ENCODE data around the gene MOBP.

GRCh38 chr3:39448506-39449233 is 18.8 kb upstream of the MOBP start:
- no peak for TF ChIP-seq CREB1 (CRISPR knock-in tag; IDR thresholded peaks at IDR 0.05; ENCODE audit: low read depth)
- no peak for TF ChIP-seq CTCF (conservative IDR thresholded peaks at IDR 0.05; ENCODE audit: low read depth in 2 of 2)
- no peak for TF ChIP-seq EZH2 (IDR thresholded peaks at IDR 0.05; ENCODE audit: low read depth, unreplicated experiment)
- no peak for TF ChIP-seq EZH2phosphoT487 (IDR thresholded peaks at IDR 0.05; ENCODE audit: unreplicated experiment)
- no peak for TF ChIP-seq JUNB (IDR thresholded peaks at IDR 0.05; ENCODE audit: unreplicated experiment)
- TF ChIP-seq POLR2AphosphoS5 (IDR thresholded peaks at IDR 0.05; ENCODE audit: low read depth), result no peak
- no peak for TF ChIP-seq REST (IDR thresholded peaks at IDR 0.05; ENCODE audit: unreplicated experiment)
- no peak for TF ChIP-seq STAT1 (IDR thresholded peaks at IDR 0.05; ENCODE audit: unreplicated experiment)
- no peak for TF ChIP-seq ETS1 (IDR thresholded peaks at IDR 0.05)
- TF ChIP-seq, protein P1, sequence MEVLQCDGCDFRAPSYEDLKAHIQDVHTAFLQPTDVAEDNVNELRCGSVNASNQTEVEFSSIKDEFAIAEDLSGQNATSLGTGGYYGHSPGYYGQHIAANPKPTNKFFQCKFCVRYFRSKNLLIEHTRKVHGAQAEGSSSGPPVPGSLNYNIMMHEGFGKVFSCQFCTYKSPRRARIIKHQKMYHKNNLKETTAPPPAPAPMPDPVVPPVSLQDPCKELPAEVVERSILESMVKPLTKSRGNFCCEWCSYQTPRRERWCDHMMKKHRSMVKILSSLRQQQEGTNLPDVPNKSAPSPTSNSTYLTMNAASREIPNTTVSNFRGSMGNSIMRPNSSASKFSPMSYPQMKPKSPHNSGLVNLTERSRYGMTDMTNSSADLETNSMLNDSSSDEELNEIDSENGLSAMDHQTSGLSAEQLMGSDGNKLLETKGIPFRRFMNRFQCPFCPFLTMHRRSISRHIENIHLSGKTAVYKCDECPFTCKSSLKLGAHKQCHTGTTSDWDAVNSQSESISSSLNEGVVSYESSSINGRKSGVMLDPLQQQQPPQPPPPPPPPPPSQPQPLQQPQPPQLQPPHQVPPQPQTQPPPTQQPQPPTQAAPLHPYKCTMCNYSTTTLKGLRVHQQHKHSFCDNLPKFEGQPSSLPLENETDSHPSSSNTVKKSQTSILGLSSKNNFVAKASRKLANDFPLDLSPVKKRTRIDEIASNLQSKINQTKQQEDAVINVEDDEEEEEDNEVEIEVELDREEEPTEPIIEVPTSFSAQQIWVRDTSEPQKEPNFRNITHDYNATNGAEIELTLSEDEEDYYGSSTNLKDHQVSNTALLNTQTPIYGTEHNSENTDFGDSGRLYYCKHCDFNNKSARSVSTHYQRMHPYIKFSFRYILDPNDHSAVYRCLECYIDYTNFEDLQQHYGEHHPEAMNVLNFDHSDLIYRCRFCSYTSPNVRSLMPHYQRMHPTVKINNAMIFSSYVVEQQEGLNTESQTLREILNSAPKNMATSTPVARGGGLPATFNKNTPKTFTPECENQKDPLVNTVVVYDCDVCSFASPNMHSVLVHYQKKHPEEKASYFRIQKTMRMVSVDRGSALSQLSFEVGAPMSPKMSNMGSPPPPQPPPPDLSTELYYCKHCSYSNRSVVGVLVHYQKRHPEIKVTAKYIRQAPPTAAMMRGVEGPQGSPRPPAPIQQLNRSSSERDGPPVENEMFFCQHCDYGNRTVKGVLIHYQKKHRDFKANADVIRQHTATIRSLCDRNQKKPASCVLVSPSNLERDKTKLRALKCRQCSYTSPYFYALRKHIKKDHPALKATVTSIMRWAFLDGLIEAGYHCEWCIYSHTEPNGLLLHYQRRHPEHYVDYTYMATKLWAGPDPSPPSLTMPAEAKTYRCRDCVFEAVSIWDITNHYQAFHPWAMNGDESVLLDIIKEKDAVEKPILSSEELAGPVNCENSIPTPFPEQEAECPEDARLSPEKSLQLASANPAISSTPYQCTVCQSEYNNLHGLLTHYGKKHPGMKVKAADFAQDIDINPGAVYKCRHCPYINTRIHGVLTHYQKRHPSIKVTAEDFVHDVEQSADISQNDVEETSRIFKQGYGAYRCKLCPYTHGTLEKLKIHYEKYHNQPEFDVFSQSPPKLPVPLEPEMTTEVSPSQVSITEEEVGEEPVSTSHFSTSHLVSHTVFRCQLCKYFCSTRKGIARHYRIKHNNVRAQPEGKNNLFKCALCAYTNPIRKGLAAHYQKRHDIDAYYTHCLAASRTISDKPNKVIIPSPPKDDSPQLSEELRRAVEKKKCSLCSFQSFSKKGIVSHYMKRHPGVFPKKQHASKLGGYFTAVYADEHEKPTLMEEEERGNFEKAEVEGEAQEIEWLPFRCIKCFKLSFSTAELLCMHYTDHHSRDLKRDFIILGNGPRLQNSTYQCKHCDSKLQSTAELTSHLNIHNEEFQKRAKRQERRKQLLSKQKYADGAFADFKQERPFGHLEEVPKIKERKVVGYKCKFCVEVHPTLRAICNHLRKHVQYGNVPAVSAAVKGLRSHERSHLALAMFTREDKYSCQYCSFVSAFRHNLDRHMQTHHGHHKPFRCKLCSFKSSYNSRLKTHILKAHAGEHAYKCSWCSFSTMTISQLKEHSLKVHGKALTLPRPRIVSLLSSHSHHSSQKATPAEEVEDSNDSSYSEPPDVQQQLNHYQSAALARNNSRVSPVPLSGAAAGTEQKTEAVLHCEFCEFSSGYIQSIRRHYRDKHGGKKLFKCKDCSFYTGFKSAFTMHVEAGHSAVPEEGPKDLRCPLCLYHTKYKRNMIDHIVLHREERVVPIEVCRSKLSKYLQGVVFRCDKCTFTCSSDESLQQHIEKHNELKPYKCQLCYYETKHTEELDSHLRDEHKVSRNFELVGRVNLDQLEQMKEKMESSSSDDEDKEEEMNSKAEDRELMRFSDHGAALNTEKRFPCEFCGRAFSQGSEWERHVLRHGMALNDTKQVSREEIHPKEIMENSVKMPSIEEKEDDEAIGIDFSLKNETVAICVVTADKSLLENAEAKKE (CRISPR knock-in tag; IDR thresholded peaks at IDR 0.05), result no peak
- TF ChIP-seq ZNF331 (CRISPR knock-in tag; IDR thresholded peaks at IDR 0.05; ENCODE audit: low read depth), result no peak
- no peak for TF ChIP-seq NANOG (IDR thresholded peaks at IDR 0.05; ENCODE audit: borderline replicate concordance)
